GM23248 (cell line): Measurements from ENCODE around the gene FOXE1.

ENCODE experiments used
- EZH2 ChIP-seq: fragments of 200-600 bp; sonication (generic); IDR thresholded peaks from 2 replicates; pipeline ENCODE4 v1.6.1; 2018; ENCODE audit warnings: antibody characterized with exemption, mild to moderate bottlenecking; ENCODE audit not compliant: insufficient read depth, poor library complexity, severe bottlenecking
- EZH2phosphoT487 ChIP-seq: fragments of 200-600 bp; sonication (generic); IDR thresholded peaks from 2 replicates; pipeline ENCODE4 v1.6.1; 2018; ENCODE audit warnings: antibody characterized with exemption, moderate library complexity, mild to moderate bottlenecking, low read depth; ENCODE audit not compliant: insufficient read depth

- TF ChIP-seq EZH2, result no peak
- no peak for TF ChIP-seq EZH2phosphoT487
Measured at GRCh38 chr9:97809666-97810344, 43.2 kb upstream of the FOXE1 start.
